ENCODE data around the gene SERPINB7.

GRCh38 chr18:63832470-63832869, 57.3 kb downstream of the SERPINB7 start:
- TF ChIP-seq CTCF (IDR thresholded peaks at IDR 0.05), result no peak
- no peak for TF ChIP-seq EP300 (IDR thresholded peaks at IDR 0.05; ENCODE audit: low read depth)
- TF ChIP-seq POLR2A (IDR thresholded peaks at IDR 0.05), result no peak
- TF ChIP-seq POLR2AphosphoS5 (IDR thresholded peaks at IDR 0.05), result no peak
